Activated CD4-positive, alpha-beta memory T cell treated with anti-CD3 and anti-CD28 coated beads, Interleukin-2, amount 10 ng/mL, durations not matched to agents 7 days and 5 days (primary cell): ENCODE results near the gene GNAL. TPM values are rescaled to one million over a fixed set of nuclear protein-coding genes. Genes with fewer than 3 reads are reported as not detected.

Source experiments
- CTCF ChIA-PET: fragments of 350-600 bp; sonication (Branson Sonifier 250); formaldehyde crosslinking; loops from one replicate; lab custom pipeline; 2021; ENCODE audit warnings: antibody characterized with exemption, inconsistent platforms; lab: Charles Lee
- POLR2A ChIA-PET: fragments of 350-600 bp; sonication (Branson Sonifier 250); formaldehyde crosslinking; loops from one replicate; lab custom pipeline; 2021; ENCODE audit warnings: antibody characterized with exemption; lab: Charles Lee
- DNase-seq: peaks from one replicate; pipeline ENCODE4 v3.0.0-alpha.2; 2020
- H3K27ac Mint-ChIP-seq: one replicate; pipeline ENCODE4 v1.8.0; 2021; ENCODE audit warnings: mild to moderate bottlenecking, mixed read lengths
- H3K27me3 Mint-ChIP-seq: one replicate; pipeline ENCODE4 v1.8.0; 2021; ENCODE audit warnings: mixed read lengths
- H3K36me3 Mint-ChIP-seq: one replicate; pipeline ENCODE4 v1.8.0; 2021; ENCODE audit warnings: low read depth, mixed read lengths
- H3K4me1 Mint-ChIP-seq: one replicate; pipeline ENCODE4 v1.8.0; 2021; ENCODE audit warnings: mixed read lengths
- H3K4me3 Mint-ChIP-seq: one replicate; pipeline ENCODE4 v1.8.0; 2021; ENCODE audit warnings: mild to moderate bottlenecking, mixed read lengths
- H3K9me3 Mint-ChIP-seq: one replicate; pipeline ENCODE4 v1.8.0; 2021; ENCODE audit warnings: mixed read lengths
- total RNA-seq, 2 experiments: library from RNA; stranded (reverse); gene quantifications; one replicate each; pipeline ENCODE4 v1.2.3, GENCODE V29; 2021

The GNAL gene
- total RNA-seq, 2 experiments from 2014 or later = 0.25 to 0.33 TPM

DNA sequence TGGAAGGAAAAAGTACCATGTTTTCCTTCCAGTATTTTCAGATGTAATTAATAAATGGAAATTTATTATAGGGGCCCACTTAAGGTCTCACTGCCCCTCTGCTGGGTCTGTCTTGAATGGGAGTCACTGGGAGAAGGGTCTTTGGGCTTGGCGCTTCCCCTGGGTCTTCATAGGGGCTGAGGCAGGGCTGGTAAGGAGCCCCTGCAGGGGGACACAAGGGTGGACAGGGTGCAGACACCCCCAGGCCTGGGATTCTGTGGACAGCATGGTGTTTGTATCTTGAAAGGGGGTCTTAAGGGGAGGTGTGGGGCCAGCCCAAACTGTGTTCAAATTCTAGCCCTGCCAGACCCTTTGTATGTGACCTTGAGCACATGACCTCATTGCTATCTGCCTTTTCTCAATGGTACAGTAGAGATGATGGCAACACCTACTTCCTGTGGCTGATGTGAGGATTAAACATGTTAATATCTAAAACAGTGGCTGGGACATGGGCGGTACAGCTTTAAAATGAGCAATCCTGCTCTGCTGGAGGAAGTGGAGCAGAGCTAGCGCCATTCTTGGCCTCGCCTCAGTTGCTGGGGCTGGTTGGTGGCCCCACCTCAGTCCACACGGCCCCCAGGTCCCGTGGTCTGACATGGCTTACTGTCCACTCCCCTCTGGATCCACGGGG lies 71.6 kb downstream of the GNAL start:
- Mint-ChIP-seq H3K27me3 (peaks cover 20% of the 10 kb centered on the region), H3K9me3 (no peaks in the 10 kb centered on the region), H3K4me1 (no peaks in the 10 kb centered on the region), H3K27ac (no peak overlapping the region), H3K36me3 (no peaks in the 10 kb centered on the region), H3K4me3 (no peak overlapping the region)
- ChIA-PET CTCF (interaction anchor here (1.4 kb wide), 1 partner anchor 27 kb away, joined by 3 read pairs; no protein-coding TSS in a partner anchor), POLR2A (no interaction called here)
- no peak for DNase-seq

DNA sequence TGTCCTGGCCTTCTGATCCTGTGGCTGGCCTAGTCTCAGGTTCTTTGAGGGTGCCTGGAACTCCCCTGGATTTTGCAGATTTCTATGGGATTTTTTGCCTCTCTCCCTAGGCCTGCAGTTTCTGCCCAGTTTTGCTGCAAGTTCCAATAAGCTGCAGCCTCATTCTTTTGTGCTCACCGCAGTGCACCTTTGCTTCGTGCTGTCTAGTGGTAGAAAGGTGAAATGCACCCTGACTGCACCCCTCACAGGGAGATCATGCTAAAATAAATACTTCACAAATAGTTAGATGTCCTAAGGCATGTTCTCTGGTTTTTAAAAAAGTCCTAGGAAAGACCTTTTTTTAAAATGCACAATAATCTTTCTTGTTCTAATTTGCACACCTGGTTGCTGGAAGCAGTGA lies 72.5 kb downstream of the GNAL start:
- DNase-seq = no peak
- no peaks in the 10 kb centered on the region for H3K4me1 Mint-ChIP-seq
- no peaks in the 10 kb centered on the region for H3K9me3 Mint-ChIP-seq
- peaks cover 15% of the 10 kb centered on the region for H3K27me3 Mint-ChIP-seq
- no peaks in the 10 kb centered on the region for H3K36me3 Mint-ChIP-seq
- CTCF ChIA-PET = interaction anchor here (1.4 kb wide), 1 partner anchor 28 kb away, joined by 3 read pairs; no protein-coding TSS in a partner anchor
- no peak overlapping the region for H3K27ac Mint-ChIP-seq
- no peak overlapping the region for H3K4me3 Mint-ChIP-seq
- POLR2A ChIA-PET = no interaction called here

DNA sequence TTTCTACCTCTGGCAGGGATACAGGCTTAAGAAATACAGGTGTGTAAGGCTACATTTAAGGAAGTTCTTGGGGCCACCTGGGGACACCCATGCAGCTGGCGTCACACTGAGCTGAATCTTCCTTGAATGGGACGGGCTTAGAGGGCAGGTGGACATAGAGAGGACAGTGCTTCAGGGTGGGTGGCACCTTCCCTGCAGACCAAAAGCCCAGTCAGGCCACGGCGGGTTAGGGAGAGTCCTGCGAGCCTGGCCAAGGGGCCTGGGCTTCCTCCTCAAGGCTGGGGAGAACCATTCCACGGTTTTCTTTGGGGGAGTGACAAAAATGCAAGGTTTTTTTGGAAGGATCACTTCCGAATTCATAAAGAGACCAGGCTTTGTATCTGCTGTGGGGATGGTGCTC lies 73.4 kb downstream of the GNAL start:
- Mint-ChIP-seq H3K27ac (no peak overlapping the region), H3K36me3 (no peaks in the 10 kb centered on the region), H3K9me3 (no peaks in the 10 kb centered on the region), H3K4me1 (no peaks in the 10 kb centered on the region), H3K4me3 (no peak overlapping the region), H3K27me3 (peaks cover 10% of the 10 kb centered on the region)
- POLR2A ChIA-PET = no interaction called here
- CTCF ChIA-PET = no interaction called here
- DNase-seq = no peak

- Mint-ChIP-seq H3K9me3 (no peaks in the 10 kb centered on the region), H3K4me1 (no peaks in the 10 kb centered on the region), H3K4me3 (no peak overlapping the region), H3K27me3 (peaks cover 11% of the 10 kb centered on the region), H3K36me3 (no peaks in the 10 kb centered on the region), H3K27ac (no peak overlapping the region)
- DNase-seq = no peak
- POLR2A ChIA-PET = no interaction called here
- CTCF ChIA-PET = no interaction called here
Observed at GRCh38 chr18:11767329-11767728, 78.3 kb downstream of the GNAL start.

DNA sequence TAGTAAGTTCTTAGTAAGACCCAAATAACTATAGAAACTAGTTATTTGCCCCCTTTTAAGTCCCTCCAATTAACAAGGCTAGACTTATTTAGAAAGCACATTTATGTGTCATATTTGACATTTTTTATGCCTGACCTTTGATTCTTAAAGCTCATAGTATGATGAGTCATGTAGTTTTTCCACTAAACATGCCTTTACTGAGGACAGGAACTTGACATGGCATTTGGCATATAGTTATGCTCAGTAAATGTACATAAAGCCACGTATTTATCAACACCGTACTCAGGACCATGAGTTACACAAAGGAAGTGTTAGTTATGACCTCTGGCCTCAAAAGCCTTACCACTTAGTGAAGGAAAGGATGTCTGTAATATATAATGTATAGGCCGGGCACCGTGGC lies 78.9 kb downstream of the GNAL start:
- H3K4me1 Mint-ChIP-seq = no peaks in the 10 kb centered on the region
- no peaks in the 10 kb centered on the region for H3K9me3 Mint-ChIP-seq
- no peaks in the 10 kb centered on the region for H3K36me3 Mint-ChIP-seq
- H3K4me3 Mint-ChIP-seq = no peak overlapping the region
- no peak for DNase-seq
- ChIA-PET POLR2A (no interaction called here), CTCF (no interaction called here)
- H3K27me3 Mint-ChIP-seq = peaks cover 14% of the 10 kb centered on the region
- no peak overlapping the region for H3K27ac Mint-ChIP-seq

GRCh38 chr18:11775436-11776174 lies 86.5 kb downstream of the GNAL start:
- no peaks in the 10 kb centered on the region for H3K9me3 Mint-ChIP-seq
- CTCF ChIA-PET = no interaction called here
- POLR2A ChIA-PET = no interaction called here

GRCh38 chr18:11780042-11780441 lies 91.0 kb downstream of the GNAL start:
- no peaks in the 10 kb centered on the region for H3K36me3 Mint-ChIP-seq
- ChIA-PET CTCF (no interaction called here), POLR2A (no interaction called here)
- DNase-seq = no peak
- no peak overlapping the region for H3K4me3 Mint-ChIP-seq
- H3K4me1 Mint-ChIP-seq = no peaks in the 10 kb centered on the region
- no peaks in the 10 kb centered on the region for H3K9me3 Mint-ChIP-seq
- H3K27me3 Mint-ChIP-seq = peaks cover 9% of the 10 kb centered on the region
- H3K27ac Mint-ChIP-seq = no peak overlapping the region

More at GRCh38 chr18:11775436-11776174, 86.5 kb downstream of the GNAL start:
- no peak for DNase-seq
- Mint-ChIP-seq H3K4me1 (no peaks in the 10 kb centered on the region), H3K27ac (no peak overlapping the region), H3K27me3 (peaks cover 14% of the 10 kb centered on the region), H3K36me3 (no peaks in the 10 kb centered on the region), H3K4me3 (no peak overlapping the region)

- no peaks in the 10 kb centered on the region for H3K4me1 Mint-ChIP-seq
- no peaks in the 10 kb centered on the region for H3K36me3 Mint-ChIP-seq
- H3K9me3 Mint-ChIP-seq = no peaks in the 10 kb centered on the region
- DNase-seq = no peak
- CTCF ChIA-PET = interaction anchor here (1.1 kb wide), 1 partner anchor 51 kb away, joined by 3 read pairs; no protein-coding TSS in a partner anchor
- H3K27me3 Mint-ChIP-seq = peaks cover 5% of the 10 kb centered on the region
- H3K4me3 Mint-ChIP-seq = no peak overlapping the region
- POLR2A ChIA-PET = no interaction called here
- no peak overlapping the region for H3K27ac Mint-ChIP-seq
Observed at GRCh38 chr18:11783716-11784331, 94.8 kb downstream of the GNAL start.

- H3K9me3 Mint-ChIP-seq = no peaks in the 10 kb centered on the region
- H3K27me3 Mint-ChIP-seq = peaks cover 5% of the 10 kb centered on the region
- no peak for DNase-seq
- H3K4me1 Mint-ChIP-seq = no peaks in the 10 kb centered on the region
- no peaks in the 10 kb centered on the region for H3K36me3 Mint-ChIP-seq
- ChIA-PET POLR2A (no interaction called here), CTCF (no interaction called here)
- H3K4me3 Mint-ChIP-seq = no peak overlapping the region
- no peak overlapping the region for H3K27ac Mint-ChIP-seq
Observed at GRCh38 chr18:11784674-11785304, 95.7 kb downstream of the GNAL start.

GRCh38 chr18:11785444-11786055 lies 96.5 kb downstream of the GNAL start:
- H3K9me3 Mint-ChIP-seq = no peaks in the 10 kb centered on the region
- no peaks in the 10 kb centered on the region for H3K36me3 Mint-ChIP-seq
- no peak overlapping the region for H3K4me3 Mint-ChIP-seq
- ChIA-PET POLR2A (no interaction called here), CTCF (no interaction called here)
- peaks cover 1% of the 10 kb centered on the region for H3K4me1 Mint-ChIP-seq
- H3K27ac Mint-ChIP-seq = no peak overlapping the region
- peaks cover 5% of the 10 kb centered on the region for H3K27me3 Mint-ChIP-seq
- DNase-seq = no peak

DNA sequence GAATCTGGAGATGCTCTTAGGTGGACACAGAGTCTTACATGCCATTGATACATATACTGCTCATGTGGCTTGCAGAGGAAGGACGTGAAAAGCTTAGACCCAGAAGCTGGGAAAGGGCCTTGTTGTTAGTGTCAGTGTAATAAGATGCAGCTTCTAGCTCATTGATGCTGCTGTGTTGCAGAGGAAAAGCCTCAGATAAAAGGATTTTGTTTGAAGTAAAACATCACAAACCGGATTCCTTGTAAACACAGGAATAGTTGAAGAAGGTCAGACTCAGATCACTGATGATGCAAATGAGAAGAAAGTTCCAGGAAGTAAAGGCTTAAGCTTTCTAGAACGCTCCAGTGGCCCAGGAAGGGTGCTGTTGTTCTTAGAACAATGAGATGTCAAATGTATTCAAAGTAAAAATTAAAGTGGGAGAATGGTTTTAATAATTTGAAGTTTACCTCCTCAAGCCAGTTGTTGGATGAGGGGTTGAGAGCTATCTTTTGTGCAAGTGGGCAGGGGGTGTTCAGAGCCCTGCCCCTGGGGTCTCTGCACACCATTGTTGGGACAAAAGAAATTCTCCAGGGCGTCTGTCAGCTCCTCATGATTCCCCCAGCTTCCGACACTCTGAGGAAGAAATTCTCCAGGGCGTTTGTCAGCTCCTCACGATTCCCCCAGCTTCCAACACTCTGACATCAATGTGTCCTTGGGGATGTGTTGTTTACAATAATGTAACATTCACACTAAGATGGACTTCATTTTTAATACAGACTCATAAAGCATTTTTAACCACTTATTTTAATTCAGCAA lies 100.8 kb downstream of the GNAL start:
- Mint-ChIP-seq H3K4me1 (peaks cover 1% of the 10 kb centered on the region), H3K4me3 (no peak overlapping the region), H3K27ac (no peak overlapping the region), H3K27me3 (peaks cover 2% of the 10 kb centered on the region), H3K9me3 (no peaks in the 10 kb centered on the region), H3K36me3 (no peaks in the 10 kb centered on the region)
- ChIA-PET CTCF (no interaction called here), POLR2A (interaction anchor here (1.1 kb wide), 1 partner anchor 8 kb away, joined by 3 read pairs; no protein-coding TSS in a partner anchor)
- no peak for DNase-seq

DNA sequence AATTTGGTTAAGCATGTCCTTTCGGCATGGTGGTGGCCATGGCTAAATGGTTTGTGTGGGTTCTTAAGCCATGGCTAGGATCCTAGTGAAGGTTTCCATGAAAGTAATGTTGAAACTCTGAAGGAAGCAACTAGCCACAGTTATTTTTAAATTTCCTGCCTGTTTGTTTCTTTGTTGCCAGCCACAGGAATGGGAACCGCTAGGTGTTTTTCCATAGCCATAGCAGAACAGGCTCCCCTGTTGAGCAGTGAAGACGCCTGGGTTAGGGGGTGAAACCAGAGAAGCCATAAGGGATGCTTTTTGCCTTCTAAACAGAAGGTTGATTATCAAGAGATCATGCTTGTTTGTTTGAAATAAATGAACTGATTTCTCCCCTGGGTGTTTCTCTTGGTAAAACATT lies 102.1 kb downstream of the GNAL start:
- no peak for DNase-seq
- ChIA-PET CTCF (no interaction called here), POLR2A (no interaction called here)
- Mint-ChIP-seq H3K4me3 (no peak overlapping the region), H3K4me1 (peaks cover 1% of the 10 kb centered on the region), H3K27ac (no peak overlapping the region), H3K36me3 (no peaks in the 10 kb centered on the region), H3K27me3 (peaks cover under 1% of the 10 kb centered on the region), H3K9me3 (no peaks in the 10 kb centered on the region)
